ENCODE measurements around the gene MTHFR. TPM values are rescaled to one million over a fixed set of nuclear protein-coding genes. Genes with fewer than 3 reads are reported as not detected.

Gene MTHFR
- total and polyA plus RNA-seq, 7 experiments from 2014 or later: 10.0 to 64.4 (median 49.5) TPM

DNA sequence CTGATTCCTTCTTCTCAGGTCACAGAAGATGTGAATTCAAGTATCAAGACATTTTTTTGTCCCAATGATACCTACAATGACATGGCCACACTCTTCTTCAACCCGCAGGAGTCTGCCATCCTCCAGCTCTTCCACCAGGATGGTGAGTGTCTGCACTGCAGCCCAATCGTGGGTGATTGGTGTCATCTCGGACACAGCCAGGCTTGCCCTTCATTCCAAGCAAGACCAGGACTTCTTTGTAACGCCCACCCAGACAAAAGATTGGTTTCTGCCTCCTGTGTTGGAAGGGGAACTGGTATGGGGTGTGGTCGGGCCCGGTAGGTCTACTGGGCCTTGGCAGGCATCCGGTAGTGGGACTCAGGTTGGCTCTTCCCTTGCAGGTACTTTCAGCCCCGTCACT, 27.7 kb upstream of the MTHFR start:
- Mint-ChIP-seq H3K27me3 (no peaks in the 10 kb centered on the region), H3K4me1 (peaks cover 0 to 2% (median 0%) of the 10 kb centered on the region in 7 donors), H3K36me3 (peaks cover 4 to 36% (median 9%) of the 10 kb centered on the region in 5 donors), H3K9me3 (no peaks in the 10 kb centered on the region), H3K4me3 (no peak overlapping the region), H3K27ac (no peak overlapping the region)
- Histone ChIP-seq H3K27me3 (ENCODE audit: control insufficient read depth in 2 of 2, insufficient read depth in 2 of 2, low read length in 2 of 2) (no peaks in the 10 kb centered on the region), H3K27ac (ENCODE audit: low read depth, low read length) (no peak overlapping the region), H3K9me3 (ENCODE audit: control insufficient read depth in 2 of 3, low read length in 3 of 3) (no peaks in the 10 kb centered on the region), H3K4me3 (ENCODE audit: low read length) (no peak overlapping the region), H3K4me1 (ENCODE audit: control insufficient read depth in 2 of 2, insufficient read depth in 2 of 2, low read length in 2 of 2) (no peaks in the 10 kb centered on the region), H3K36me3 (ENCODE audit: control insufficient read depth in 2 of 3, insufficient read depth in 3 of 3, low read length in 3 of 3) (peaks cover 0 to 93% (median 0%) of the 10 kb centered on the region in 3 experiments)
- POLR2A ChIA-PET: no interaction called here
- CTCF ChIA-PET: no interaction called here
- no peak for DNase-seq
- intact Hi-C loops (cut with micrococcal nuclease): loop anchor here in 1 of 2 donors (10.0 kb wide), 1 partner anchor 181 kb away; the partner anchor contains the start of gene MIIP
- no peak for ATAC-seq

DNA sequence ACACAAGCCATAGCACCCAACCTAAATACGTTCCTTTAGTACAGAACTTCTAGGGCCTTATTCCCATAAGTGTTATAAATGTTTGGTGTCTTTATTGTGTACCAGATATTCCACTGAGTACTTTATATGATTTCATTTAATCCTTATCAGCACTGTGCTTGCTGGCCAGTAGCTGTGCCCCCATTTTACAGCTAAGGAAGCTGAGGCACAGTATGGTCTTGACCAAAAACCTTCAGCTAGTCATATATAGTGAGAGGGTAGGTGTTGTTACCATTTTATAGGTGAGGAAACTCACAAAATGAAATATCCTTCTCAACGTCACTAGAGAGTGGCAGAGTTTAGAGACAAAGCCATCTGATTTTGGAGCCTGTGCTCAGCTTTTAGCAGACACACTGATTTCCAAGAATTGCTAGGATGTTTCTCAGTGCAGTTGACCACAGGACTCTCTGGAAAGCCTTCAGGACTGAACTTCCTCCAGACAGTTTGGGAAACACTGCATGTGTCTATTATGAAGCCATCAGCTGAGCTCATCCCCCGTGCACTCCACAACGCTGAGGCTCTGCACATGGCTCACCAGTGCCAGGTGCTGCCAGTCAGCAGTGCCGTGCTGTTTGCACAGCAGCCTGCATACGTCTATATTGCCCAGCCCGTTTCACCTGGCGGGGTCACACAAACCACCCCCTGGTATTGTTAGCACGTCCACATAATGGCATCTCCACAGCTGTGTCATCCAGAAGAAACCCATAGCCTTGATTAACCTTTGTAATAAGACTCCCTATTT, 26.4 kb upstream of the MTHFR start:
- Mint-ChIP-seq H3K9me3 (peaks cover 0 to 1% (median 0%) of the 10 kb centered on the region in 11 donors), H3K4me3 (no peak overlapping the region), H3K27ac (no peak overlapping the region), H3K27me3 (no peaks in the 10 kb centered on the region), H3K36me3 (peaks cover 7 to 40% (median 9%) of the 10 kb centered on the region in 5 donors), H3K4me1 (no peaks in the 10 kb centered on the region)
- no peaks in the 10 kb centered on the region for H3K27me3 ChIP-seq (ENCODE audit: control insufficient read depth in 2 of 2, insufficient read depth in 2 of 2, low read length in 2 of 2)
- H3K36me3 ChIP-seq (ENCODE audit: control insufficient read depth in 2 of 3, insufficient read depth in 3 of 3, low read length in 3 of 3): peaks cover 0 to 90% (median 0%) of the 10 kb centered on the region in 3 experiments
- no peaks in the 10 kb centered on the region for H3K9me3 ChIP-seq (ENCODE audit: control insufficient read depth in 2 of 3, low read length in 3 of 3)
- H3K4me1 ChIP-seq (ENCODE audit: control insufficient read depth in 2 of 2, insufficient read depth in 2 of 2, low read length in 2 of 2): no peaks in the 10 kb centered on the region
- no peak overlapping the region for H3K4me3 ChIP-seq (ENCODE audit: low read length)
- DNase-seq: no peak
- ATAC-seq: no peak
- H3K27ac ChIP-seq (ENCODE audit: low read depth, low read length): no peak overlapping the region
- intact Hi-C loops (cut with micrococcal nuclease): loop anchor here in 1 of 2 donors (10.0 kb wide), 1 partner anchor 183 kb away; the partner anchor contains the start of gene MIIP
- POLR2A ChIA-PET: no interaction called here
- CTCF ChIA-PET: interaction anchor here (1.2 kb wide), 1 partner anchor 8 kb away, joined by 5 read pairs; no protein-coding TSS in a partner anchor

- peaks cover 4 to 44% (median 4%) of the 10 kb centered on the region in 5 donors for H3K36me3 Mint-ChIP-seq
- Histone ChIP-seq H3K4me1 (ENCODE audit: control insufficient read depth in 2 of 2, insufficient read depth in 2 of 2, low read length in 2 of 2) (no peaks in the 10 kb centered on the region), H3K27me3 (ENCODE audit: control insufficient read depth in 2 of 2, insufficient read depth in 2 of 2, low read length in 2 of 2) (no peaks in the 10 kb centered on the region), H3K27ac (ENCODE audit: low read depth, low read length) (no peak overlapping the region), H3K4me3 (ENCODE audit: low read length) (no peak overlapping the region), H3K36me3 (ENCODE audit: control insufficient read depth in 2 of 3, insufficient read depth in 3 of 3, low read length in 3 of 3) (peaks cover 0 to 83% (median 4%) of the 10 kb centered on the region in 3 experiments), H3K9me3 (ENCODE audit: control insufficient read depth in 2 of 3, low read length in 3 of 3) (no peaks in the 10 kb centered on the region)
- POLR2A ChIA-PET: interaction anchor here (0.5 to 1.1 kb wide), 2 partner anchors 22 to 890 kb away, joined by 3 read pairs; partner anchors contain the start of genes CLCN6 and MTHFR
- ATAC-seq: no peak
- no peak overlapping the region for H3K4me3 Mint-ChIP-seq
- H3K27me3 Mint-ChIP-seq: no peaks in the 10 kb centered on the region
- intact Hi-C loops (cut with micrococcal nuclease): no loop called here
- CTCF ChIA-PET: no interaction called here
- no peaks in the 10 kb centered on the region for H3K4me1 Mint-ChIP-seq
- no peak overlapping the region for H3K27ac Mint-ChIP-seq
- peaks cover 0 to 1% (median 0%) of the 10 kb centered on the region in 11 donors for H3K9me3 Mint-ChIP-seq
- DNase-seq: no peak
These were observed 22.7 kb upstream of the MTHFR start for GRCh38 chr1:11828511-11828910.

DNA sequence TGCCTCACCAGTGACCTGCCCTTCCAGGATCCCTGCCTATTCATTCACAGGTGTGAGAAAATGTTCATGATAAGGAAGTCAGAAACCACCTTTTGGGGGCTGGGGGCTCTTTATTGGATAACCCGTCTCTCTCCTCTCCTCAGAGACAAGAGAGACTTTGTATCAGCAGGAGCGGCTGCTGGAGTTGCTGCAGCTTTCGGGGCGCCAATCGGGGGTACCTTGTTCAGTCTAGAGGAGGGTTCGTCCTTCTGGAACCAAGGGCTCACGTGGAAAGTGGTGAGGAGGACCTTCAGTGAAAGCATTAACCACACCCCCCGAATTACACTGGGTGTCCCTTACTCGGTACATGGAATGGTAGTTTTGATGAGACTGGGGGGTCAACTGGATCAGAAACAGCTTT, 21.2 kb upstream of the MTHFR start:
- H3K36me3 ChIP-seq (ENCODE audit: control insufficient read depth in 2 of 3, insufficient read depth in 3 of 3, low read length in 3 of 3): peaks cover 0 to 78% (median 4%) of the 10 kb centered on the region in 3 experiments
- H3K4me3 Mint-ChIP-seq: no peak overlapping the region
- no peaks in the 10 kb centered on the region for H3K9me3 ChIP-seq (ENCODE audit: control insufficient read depth in 2 of 3, low read length in 3 of 3)
- no peak overlapping the region for H3K4me3 ChIP-seq (ENCODE audit: low read length)
- POLR2A ChIA-PET: no interaction called here
- ATAC-seq (no peak), DNase-seq (no peak)
- no peaks in the 10 kb centered on the region for H3K4me1 ChIP-seq (ENCODE audit: control insufficient read depth in 2 of 2, insufficient read depth in 2 of 2, low read length in 2 of 2)
- H3K27me3 Mint-ChIP-seq: no peaks in the 10 kb centered on the region
- CTCF ChIA-PET: no interaction called here
- H3K27ac ChIP-seq (ENCODE audit: low read depth, low read length): no peak overlapping the region
- H3K27ac Mint-ChIP-seq: no peak overlapping the region
- H3K4me1 Mint-ChIP-seq: no peaks in the 10 kb centered on the region
- H3K27me3 ChIP-seq (ENCODE audit: control insufficient read depth in 2 of 2, insufficient read depth in 2 of 2, low read length in 2 of 2): no peaks in the 10 kb centered on the region
- intact Hi-C loops (cut with micrococcal nuclease): no loop called here
- peaks cover 0 to 3% (median 0%) of the 10 kb centered on the region in 11 donors for H3K9me3 Mint-ChIP-seq
- peaks cover 4 to 44% (median 5%) of the 10 kb centered on the region in 5 donors for H3K36me3 Mint-ChIP-seq

- Histone ChIP-seq H3K36me3 (ENCODE audit: control insufficient read depth in 2 of 3, insufficient read depth in 3 of 3, low read length in 3 of 3) (peaks cover 0 to 74% (median 4%) of the 10 kb centered on the region in 3 experiments), H3K27ac (ENCODE audit: low read depth, low read length) (no peak overlapping the region), H3K27me3 (ENCODE audit: control insufficient read depth in 2 of 2, insufficient read depth in 2 of 2, low read length in 2 of 2) (no peaks in the 10 kb centered on the region), H3K4me1 (ENCODE audit: control insufficient read depth in 2 of 2, insufficient read depth in 2 of 2, low read length in 2 of 2) (no peaks in the 10 kb centered on the region), H3K4me3 (ENCODE audit: low read length) (no peak overlapping the region), H3K9me3 (ENCODE audit: control insufficient read depth in 2 of 3, low read length in 3 of 3) (no peaks in the 10 kb centered on the region)
- POLR2A ChIA-PET: interaction anchor here (1.0 kb wide), 1 partner anchor 175 kb away, joined by 3 read pairs; no protein-coding TSS in a partner anchor
- CTCF ChIA-PET: no interaction called here
- Mint-ChIP-seq H3K9me3 (peaks cover 0 to 3% (median 0%) of the 10 kb centered on the region in 11 donors), H3K27ac (no peak overlapping the region), H3K27me3 (no peaks in the 10 kb centered on the region), H3K4me1 (peaks cover 0 to 1% (median 0%) of the 10 kb centered on the region in 7 donors), H3K36me3 (peaks cover 4 to 51% (median 8%) of the 10 kb centered on the region in 5 donors), H3K4me3 (no peak overlapping the region)
- no peak for ATAC-seq
- intact Hi-C loops (cut with micrococcal nuclease): no loop called here
- no peak for DNase-seq
These were observed 19.4 kb upstream of the MTHFR start for GRCh38 chr1:11825131-11825530.

DNA sequence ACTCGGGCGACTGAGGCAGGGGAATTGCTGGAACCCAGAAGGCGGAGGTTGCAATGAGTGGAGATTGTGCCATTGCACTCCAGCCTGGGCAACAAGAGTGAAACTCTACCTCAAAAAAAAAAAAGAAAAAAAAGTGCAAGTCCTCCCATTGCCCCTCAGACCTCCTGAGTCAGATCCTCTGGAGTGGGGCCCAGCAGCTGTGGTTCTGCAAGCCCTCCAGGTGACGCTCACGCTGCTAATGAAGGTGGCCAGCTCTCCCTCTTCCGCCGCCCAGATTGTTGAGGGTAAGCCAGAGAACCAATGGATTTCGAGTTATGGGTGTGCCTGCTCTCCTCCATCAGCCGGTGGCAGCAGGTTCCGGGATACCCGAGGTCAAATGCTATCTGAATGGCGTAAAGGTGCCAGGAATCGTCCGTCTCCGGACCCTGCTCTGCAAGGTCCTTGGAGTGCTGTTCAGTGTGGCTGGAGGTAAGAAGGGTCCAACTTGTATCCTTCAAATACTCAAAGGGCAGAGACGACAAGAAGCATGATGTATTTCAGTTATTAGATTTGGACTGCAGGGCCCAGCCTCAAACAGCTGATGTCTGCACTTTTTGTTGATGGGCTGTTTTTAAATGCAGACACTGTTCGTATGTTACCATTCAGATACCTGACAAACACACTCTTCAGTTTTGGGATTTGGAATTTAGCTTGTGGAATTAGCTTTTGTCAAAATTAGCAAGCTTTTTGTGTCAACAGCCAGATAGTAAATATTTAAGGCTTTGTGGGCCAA, 17.8 kb upstream of the MTHFR start:
- DNase-seq (no peak), ATAC-seq (no peak)
- H3K4me3 Mint-ChIP-seq: no peak overlapping the region
- intact Hi-C loops (cut with micrococcal nuclease): no loop called here
- no peak overlapping the region for H3K27ac Mint-ChIP-seq
- no peak overlapping the region for H3K27ac ChIP-seq (ENCODE audit: low read depth, low read length)
- POLR2A ChIA-PET: interaction anchor here (0.9 kb wide), 1 partner anchor 84 kb away, joined by 3 read pairs; no protein-coding TSS in a partner anchor
- H3K27me3 ChIP-seq (ENCODE audit: control insufficient read depth in 2 of 2, insufficient read depth in 2 of 2, low read length in 2 of 2): no peaks in the 10 kb centered on the region
- H3K4me3 ChIP-seq (ENCODE audit: low read length): no peak overlapping the region
- no peaks in the 10 kb centered on the region for H3K9me3 ChIP-seq (ENCODE audit: control insufficient read depth in 2 of 3, low read length in 3 of 3)
- no peaks in the 10 kb centered on the region for H3K4me1 ChIP-seq (ENCODE audit: control insufficient read depth in 2 of 2, insufficient read depth in 2 of 2, low read length in 2 of 2)
- peaks cover 8 to 47% (median 9%) of the 10 kb centered on the region in 5 donors for H3K36me3 Mint-ChIP-seq
- peaks cover 0 to 1% (median 0%) of the 10 kb centered on the region in 7 donors for H3K4me1 Mint-ChIP-seq
- CTCF ChIA-PET: no interaction called here
- H3K27me3 Mint-ChIP-seq: no peaks in the 10 kb centered on the region
- H3K9me3 Mint-ChIP-seq: peaks cover 0 to 3% (median 0%) of the 10 kb centered on the region in 11 donors
- H3K36me3 ChIP-seq (ENCODE audit: control insufficient read depth in 2 of 3, insufficient read depth in 3 of 3, low read length in 3 of 3): peaks cover 4 to 71% (median 8%) of the 10 kb centered on the region in 3 experiments
